GM12874 (cell line): ENCODE data around the gene CYTH2.
A peak's percentile ranks its signal among the peaks of the same experiment; 100 is the strongest.

Source experiments
- TF ChIP-seq, protein P1 (sequence below): IDR thresholded peaks from 2 replicates; pipeline ENCODE4 v1.5.1; 2011; ENCODE audit warnings: low read depth, mild to moderate bottlenecking, control low read depth, low read length, moderate library complexity; ENCODE audit not compliant: insufficient read depth

The CYTH2 gene

DNA sequence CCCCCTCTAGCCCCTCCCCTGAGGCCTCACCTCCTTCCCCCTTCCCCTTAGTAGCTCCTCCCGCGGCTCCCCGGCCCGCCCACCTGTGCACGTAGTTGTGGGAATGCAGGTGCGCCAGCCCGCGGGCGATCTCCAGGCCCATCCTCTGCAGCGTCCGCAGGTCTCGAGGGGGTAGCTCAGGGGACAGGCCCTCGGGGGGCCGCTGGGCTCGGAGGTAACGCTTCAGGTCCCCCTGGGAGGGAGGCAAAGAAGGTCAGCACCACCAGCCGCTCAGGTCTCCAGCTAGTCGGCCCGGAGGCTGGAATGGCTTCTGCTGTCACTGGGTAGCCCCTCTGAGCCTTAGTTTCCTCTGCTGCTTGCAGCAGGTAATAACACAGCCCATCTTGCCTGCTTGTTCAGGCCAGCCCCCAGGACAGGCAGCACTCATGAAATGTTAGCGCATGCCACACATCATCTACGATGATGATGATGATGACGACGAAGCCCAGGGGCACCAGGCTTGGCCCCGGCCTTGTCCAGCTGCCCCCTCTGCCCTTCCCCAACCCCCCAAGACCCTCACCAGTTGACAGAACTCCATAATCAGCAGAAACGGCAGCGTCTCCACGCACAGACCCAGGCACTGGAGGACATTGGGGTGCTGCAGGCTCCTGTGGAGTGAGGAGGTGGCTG, 33.3 kb downstream of the CYTH2 start:
- TF ChIP-seq, protein P1, sequence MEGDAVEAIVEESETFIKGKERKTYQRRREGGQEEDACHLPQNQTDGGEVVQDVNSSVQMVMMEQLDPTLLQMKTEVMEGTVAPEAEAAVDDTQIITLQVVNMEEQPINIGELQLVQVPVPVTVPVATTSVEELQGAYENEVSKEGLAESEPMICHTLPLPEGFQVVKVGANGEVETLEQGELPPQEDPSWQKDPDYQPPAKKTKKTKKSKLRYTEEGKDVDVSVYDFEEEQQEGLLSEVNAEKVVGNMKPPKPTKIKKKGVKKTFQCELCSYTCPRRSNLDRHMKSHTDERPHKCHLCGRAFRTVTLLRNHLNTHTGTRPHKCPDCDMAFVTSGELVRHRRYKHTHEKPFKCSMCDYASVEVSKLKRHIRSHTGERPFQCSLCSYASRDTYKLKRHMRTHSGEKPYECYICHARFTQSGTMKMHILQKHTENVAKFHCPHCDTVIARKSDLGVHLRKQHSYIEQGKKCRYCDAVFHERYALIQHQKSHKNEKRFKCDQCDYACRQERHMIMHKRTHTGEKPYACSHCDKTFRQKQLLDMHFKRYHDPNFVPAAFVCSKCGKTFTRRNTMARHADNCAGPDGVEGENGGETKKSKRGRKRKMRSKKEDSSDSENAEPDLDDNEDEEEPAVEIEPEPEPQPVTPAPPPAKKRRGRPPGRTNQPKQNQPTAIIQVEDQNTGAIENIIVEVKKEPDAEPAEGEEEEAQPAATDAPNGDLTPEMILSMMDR: no peak

DNA sequence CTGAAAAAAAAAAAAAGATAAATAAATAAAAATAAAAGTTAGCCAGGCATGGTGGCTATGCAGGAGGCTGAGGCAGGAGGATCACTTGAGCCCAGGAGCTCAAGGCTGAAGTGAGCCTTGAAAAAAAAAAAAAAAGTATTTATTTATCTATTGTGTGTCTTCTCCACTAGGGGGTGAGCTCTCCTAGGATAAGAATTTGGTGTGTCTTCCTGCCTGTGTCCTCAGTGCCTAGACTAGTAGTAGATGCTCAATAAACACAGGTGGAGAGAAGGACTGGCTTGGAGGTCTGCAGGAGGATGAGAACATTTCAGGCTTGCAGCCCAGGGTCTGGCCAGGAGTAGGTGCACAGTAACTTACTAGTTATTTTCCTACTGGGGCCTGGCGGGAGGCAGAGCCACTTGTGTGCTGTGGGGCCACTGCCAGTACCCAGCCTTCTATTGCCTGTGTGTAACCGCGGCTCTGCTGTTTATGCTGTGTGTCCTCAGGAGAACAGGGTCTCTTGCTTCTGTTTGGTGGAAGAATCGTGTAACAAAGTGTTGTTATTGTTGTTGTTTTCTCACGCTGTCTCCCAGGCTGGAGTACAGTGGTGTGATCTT, 37.1 kb downstream of the CYTH2 start:
- TF ChIP-seq, protein P1: peak; percentile 43; the same call in 1 of the 2 replicates

DNA sequence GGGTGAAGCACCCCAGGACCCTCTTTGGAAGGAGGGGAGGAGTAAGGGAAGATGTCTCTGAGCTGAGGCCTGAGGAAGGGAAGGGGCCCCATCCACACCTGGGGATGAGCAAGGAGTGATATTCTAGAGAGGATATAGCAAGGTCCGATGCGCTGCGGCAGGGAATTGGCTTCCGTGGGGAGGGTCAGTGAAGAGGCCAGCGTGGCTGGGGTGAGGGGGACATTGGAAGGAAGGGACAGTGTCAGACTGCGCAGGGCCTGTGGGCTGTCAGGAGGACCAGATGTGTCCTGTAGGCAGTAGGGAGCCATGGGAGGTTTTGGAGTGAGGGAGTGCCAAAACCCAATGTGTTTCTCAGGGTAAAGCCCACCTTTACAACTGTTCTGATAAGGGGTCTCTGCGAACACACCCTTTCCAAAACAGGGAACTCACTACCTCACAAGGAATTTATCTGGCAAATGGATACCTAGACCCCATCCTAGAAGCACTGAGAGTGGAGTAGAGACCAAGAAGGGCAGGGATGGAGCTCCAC, 38.8 kb downstream of the CYTH2 start:
- TF ChIP-seq, protein P1: no peak

DNA sequence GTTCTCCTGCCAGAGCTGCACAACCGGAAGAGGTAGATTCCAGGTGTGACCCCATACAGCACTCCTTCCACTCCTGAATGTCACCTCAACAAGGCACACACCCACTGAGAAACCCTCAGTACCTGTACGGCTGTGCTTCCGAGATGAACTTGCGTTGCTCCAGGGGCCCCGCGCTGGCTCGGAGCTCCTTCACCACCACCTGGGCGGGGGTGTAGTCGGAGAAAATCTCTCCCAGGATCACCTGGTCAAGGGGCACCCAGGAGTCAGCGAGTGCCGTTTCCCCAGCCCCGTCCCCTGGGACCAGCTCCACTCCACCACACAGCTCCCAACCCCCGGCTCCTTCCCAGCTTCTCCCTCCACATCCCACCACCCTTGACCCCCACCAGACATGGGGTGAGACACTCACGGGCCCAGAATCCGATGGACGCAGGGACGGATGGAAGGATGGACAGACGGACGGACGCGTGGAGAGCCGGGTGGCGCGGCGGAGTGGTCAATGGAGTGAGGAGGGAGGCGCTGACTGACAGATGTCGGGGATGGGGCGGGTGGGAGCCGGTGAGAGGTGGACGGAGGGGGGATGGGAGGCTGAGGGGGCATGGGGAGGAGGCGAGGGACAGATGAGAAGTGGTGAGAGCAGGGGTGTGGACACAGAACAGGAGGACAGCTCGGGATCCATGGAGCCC, 39.7 kb downstream of the CYTH2 start:
- TF ChIP-seq, protein P1: no peak

DNA sequence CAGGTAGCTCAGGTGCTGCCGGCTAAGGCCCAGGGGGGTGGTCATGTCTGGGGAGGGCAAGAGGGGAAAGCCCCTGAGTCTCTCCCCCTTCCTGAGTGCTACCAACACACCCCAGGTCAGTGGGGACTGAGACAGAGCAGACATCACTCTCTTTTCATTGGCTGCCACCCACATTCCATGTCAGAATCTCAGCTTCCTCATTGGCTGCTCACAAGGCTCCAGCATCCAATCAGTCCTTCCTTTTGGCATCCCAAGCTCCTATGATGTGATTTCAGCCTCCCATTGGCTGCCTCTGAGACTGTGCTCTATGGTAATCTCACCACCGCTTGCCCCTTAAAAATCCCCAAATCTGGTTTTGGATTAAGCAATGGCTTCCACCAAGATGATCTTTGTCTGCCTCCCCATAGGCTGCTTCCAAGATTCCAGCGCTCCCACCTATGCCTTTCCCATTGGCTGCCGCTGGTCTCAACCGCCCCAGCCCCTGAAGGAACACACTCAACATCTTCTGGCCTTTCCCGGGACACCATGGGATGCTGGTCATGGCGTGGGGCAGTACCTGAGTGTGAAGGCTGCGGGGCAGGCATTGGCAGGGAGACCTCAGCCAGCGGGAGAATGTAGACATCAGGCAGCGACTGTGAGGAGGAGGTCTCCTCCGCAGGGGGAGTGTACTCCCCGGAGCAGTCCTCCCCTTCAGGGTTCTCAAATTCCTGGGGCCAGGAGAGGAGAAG, 40.5 kb downstream of the CYTH2 start:
- TF ChIP-seq, protein P1: no peak

DNA sequence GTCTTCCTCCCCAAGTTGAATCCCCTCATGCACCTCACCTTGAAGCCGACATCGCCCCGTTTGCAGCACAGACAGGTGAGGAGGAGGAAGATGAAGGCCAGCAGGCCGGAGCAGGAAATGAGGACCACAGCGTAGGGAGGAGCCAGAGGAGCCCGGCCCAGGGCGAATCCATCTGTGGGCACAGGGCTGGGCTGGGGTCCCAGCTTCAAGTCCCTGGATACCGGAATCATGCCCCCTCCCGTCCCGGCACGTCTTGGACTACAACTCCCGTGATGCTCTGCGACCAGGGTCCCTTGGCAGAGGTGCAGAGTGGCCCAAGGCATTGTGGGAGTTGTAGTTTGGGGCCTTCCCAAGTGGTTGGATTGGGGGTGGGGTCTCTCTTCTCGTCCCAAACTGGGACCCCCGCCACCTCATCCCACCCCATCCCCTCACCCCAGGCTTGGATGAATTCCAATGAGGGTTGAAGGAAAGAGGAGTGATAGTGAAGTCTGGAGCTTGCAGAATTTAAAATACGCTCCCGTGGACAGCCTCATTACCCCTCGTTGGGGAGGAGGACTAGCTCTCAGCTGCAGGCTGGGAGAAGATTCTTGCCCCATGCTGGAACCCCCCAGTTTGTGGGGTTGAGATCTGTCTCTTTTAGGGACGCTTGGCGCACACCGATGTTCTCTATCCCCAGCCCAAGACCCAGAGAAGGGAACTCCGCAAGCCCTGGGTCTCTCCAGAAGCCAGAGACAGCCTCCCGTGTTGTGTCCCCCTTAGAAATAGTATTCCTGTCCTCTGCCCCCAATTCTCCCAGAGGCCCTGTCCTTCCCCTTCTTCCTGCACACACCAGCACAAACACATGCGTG, 41.5 kb downstream of the CYTH2 start:
- TF ChIP-seq, protein P1: no peak
